Activated naive CD4-positive, alpha-beta T cell treated with anti-CD3 and anti-CD28 coated beads, Interleukin-2, amount 10 ng/mL, durations not matched to agents 5 hours and 36 hours (primary cell): Measurements from ENCODE around the gene CCR9. TPM values are rescaled to one million over a fixed set of nuclear protein-coding genes. Genes with fewer than 3 reads are reported as not detected.

Source experiments
- total RNA-seq, 2 experiments: library from RNA; stranded (reverse); gene quantifications; one replicate each; pipeline ENCODE4 v1.2.3, GENCODE V29; 2021

The CCR9 gene, protein sequence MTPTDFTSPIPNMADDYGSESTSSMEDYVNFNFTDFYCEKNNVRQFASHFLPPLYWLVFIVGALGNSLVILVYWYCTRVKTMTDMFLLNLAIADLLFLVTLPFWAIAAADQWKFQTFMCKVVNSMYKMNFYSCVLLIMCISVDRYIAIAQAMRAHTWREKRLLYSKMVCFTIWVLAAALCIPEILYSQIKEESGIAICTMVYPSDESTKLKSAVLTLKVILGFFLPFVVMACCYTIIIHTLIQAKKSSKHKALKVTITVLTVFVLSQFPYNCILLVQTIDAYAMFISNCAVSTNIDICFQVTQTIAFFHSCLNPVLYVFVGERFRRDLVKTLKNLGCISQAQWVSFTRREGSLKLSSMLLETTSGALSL
- total RNA-seq, result not detected

DNA sequence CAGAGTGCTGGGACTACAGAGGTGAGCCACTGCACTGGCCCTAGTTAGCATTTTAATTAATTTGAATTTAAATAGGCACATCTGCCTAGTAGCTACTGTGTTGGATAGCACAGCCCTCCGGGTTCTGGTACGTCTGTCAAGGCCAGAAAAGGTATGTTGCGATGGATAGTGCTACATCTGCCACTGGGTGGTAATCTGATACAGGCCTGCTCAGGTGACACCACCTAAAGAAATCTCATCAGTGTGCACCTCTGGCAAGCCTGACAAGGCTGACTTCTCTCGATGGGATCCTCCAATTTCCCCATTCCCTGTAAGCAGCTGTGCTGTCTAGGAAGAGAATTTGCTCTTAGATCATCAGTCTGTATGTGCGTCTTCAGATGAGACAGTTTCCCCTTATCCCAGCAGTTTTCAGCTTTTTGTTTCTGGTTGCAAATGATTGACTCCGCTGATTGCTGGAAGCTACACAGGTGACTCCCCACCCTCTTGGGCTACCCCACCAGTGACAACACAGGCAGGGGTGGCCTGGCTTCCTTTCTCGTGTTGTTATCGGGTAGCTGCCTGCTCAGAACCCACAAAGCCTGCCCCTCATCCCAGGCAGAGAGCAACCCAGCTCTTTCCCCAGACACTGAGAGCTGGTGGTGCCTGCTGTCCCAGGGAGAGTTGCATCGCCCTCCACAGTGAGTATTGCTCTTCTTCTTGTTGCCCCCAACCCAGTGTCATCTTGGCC, at the start of gene CCR9:
TSS of gene CCR9 (plus strand) at position 565 of the 727 bp plus-strand sequence. CDS start 8,391 bp downstream, outside the sequence.

DNA sequence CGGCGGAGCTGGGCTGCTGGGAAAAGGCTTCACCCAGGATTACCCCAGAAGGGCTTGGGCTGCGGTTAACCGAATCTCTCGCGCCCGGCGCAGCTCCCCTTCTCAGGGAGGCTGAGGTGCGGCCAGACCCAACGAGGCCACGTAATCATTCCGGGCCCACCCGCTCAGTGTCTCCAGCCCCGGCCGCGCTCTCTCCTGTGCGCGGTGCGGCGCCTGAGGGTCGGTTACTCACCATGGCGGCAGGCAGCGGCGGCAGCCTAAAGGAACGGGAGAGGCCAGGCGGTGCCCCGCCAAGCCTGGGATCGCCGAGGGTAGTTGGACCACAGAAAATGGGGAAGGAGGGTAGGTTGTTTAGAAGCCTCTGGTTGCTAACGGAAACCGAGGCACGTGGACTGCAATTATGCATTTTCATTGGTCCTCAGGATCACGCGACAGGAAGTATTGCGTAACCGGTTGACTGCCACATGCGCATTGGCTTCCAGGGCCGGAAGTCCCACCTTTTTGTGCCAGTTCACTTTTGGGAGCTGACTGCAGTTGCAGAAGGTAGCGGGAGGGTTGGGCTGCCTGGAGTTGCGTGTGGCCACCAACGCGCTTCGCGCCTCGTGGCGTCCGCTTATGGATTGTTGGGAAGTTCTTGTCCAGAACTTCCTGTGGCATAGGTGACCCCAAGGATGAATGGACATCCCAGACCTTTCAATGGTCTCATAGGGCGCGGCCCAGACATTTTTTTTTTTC, 44.4 kb upstream of the CCR9 start, which contains the start of gene LZTFL1:
TSS of gene LZTFL1 (minus strand) at position 363 of the 735 bp plus-strand sequence. CDS start at position 235, 128 bp downstream.

GRCh38 chr3:45943207-45943846, 57.0 kb downstream of the CCR9 start, which contains the start of gene CXCR6:
Gene CXCR6 (plus strand): TSS chr3:45943464. CDS start chr3:45946482, 3,018 bp downstream.

Other genes with a start within 250 kb of the CCR9 start
- gene SACM1L, start 197.1 kb upstream of the CCR9 start, total RNA-seq, result 10 to 100 TPM; 73.1 to 80.3 TPM
- not detected for gene SLC6A20, start 90.0 kb upstream of the CCR9 start, total RNA-seq
- 10 to 100 TPM in 1 of 2 experiments, 1 to 10 TPM in 1; 8.4 to 10.3 TPM for gene LZTFL1, start 44.4 kb upstream of the CCR9 start, total RNA-seq
- gene CXCR6, start 56.9 kb downstream of the CCR9 start, total RNA-seq, result 1 to 10 TPM; 1.7 TPM
- gene FYCO1, start 109.3 kb downstream of the CCR9 start, total RNA-seq, result 10 to 100 TPM; 14.0 to 16.0 TPM
- not detected for gene XCR1, start 140.9 kb downstream of the CCR9 start, total RNA-seq